Omental fat pad (tissue), 4 donors: ENCODE measurements around the gene GON4L. TPM values are rescaled to one million over a fixed set of nuclear protein-coding genes. Genes with fewer than 3 reads are reported as not detected.

Source experiments
- ATAC-seq: fragments of 150-250 bp; one replicate; pipeline ENCODE4 v1.9.1; 2016; ENCODE audit warnings: mild to moderate bottlenecking, moderate library complexity; ENCODE audit not compliant: low FRiP score
- DNase-seq: peaks from one replicate; pipeline ENCODE4 v3.0.0-alpha.2; 2019; ENCODE audit warnings: low spot score
- CTCF ChIP-seq, 3 donors: fragments of 450-650 bp; IDR thresholded peaks; one replicate each; pipeline ENCODE4 v1.5.1; 2016 to 2017; ENCODE audit warnings: antibody characterized with exemption in 3 of 3, mild to moderate bottlenecking in 3 of 3, moderate library complexity in 2 of 3
- total RNA-seq, 4 donors: library from RNA; depleted of rRNA; stranded (reverse); fragments of >200 nt; gene quantifications; one replicate each; pipeline ENCODE4 v1.1.0, GENCODE V29; 2016

Gene GON4L
- total RNA-seq, 4 donors from 2014 or later, result 21.5 to 52.0 (median 37.9) TPM

- ATAC-seq, result peak; percentile 86
- no peak for TF ChIP-seq CTCF (IDR thresholded peaks at IDR 0.05)
- DNase-seq, result no peak
These were observed 16.8 kb upstream of the GON4L start for GRCh38 chr1:155873860-155874259.

GRCh38 chr1:155872527-155872926, 15.5 kb upstream of the GON4L start:
- ATAC-seq, result no peak

GRCh38 chr1:155871390-155871789, 14.4 kb upstream of the GON4L start:
- ATAC-seq, result no peak
- DNase-seq, result no peak

More at GRCh38 chr1:155872527-155872926, 15.5 kb upstream of the GON4L start:
- DNase-seq, result no peak
- no peak for TF ChIP-seq CTCF (IDR thresholded peaks at IDR 0.05)

GRCh38 chr1:155867766-155868165, 10.8 kb upstream of the GON4L start:
- DNase-seq (no peak), ATAC-seq (no peak)
- no peak for TF ChIP-seq CTCF (IDR thresholded peaks at IDR 0.05)

More at GRCh38 chr1:155871390-155871789, 14.4 kb upstream of the GON4L start:
- TF ChIP-seq CTCF (IDR thresholded peaks at IDR 0.05), result no peak

GRCh38 chr1:155864393-155864792, 7.4 kb upstream of the GON4L start:
- ATAC-seq (no peak), DNase-seq (no peak)
- TF ChIP-seq CTCF (IDR thresholded peaks at IDR 0.05), result no peak

GRCh38 chr1:155861896-155862295, 4.9 kb upstream of the GON4L start:
- TF ChIP-seq CTCF (IDR thresholded peaks at IDR 0.05), result no peak
- ATAC-seq, result no peak
- DNase-seq, result no peak

GRCh38 chr1:155860970-155861510, 4.0 kb upstream of the GON4L start:
- ATAC-seq, result no peak
- TF ChIP-seq CTCF (IDR thresholded peaks at IDR 0.05), result no peak
- DNase-seq, result no peak
